ENCODE results near the gene MAGEA4. TPM values are rescaled to one million over a fixed set of nuclear protein-coding genes. Genes with fewer than 3 reads are reported as not detected.

MAGEA4 gene
- total RNA-seq, 4 donors from 2014 or later: not detected

- no peaks in the 10 kb centered on the region for H3K27me3 ChIP-seq
- no peak overlapping the region for H3K4me3 ChIP-seq
- no peaks in the 10 kb centered on the region for H3K4me1 ChIP-seq
- DNase-seq: no peak
- TF ChIP-seq POLR2AphosphoS5 (IDR thresholded peaks at IDR 0.05): no peak
- TF ChIP-seq POLR2A (IDR thresholded peaks at IDR 0.05): no peak
- no peak for TF ChIP-seq CTCF (IDR thresholded peaks at IDR 0.05)
- TF ChIP-seq EP300 (IDR thresholded peaks at IDR 0.05; ENCODE audit: low read depth): no peak
- intact Hi-C loops (cut with DNase I; ENCODE audit: low total_unique reads): no loop called here
- no peaks in the 10 kb centered on the region for H3K9me3 ChIP-seq
- whole genome bisulfite sequencing, 2 donors (ENCODE audit: low coverage in 1 of 2): 52% methylated on average over 5 of the region's 5 CpGs; no CpG with 5 or more reads in 1 of the 2 donors
- H3K27ac ChIP-seq: no peak overlapping the region
- no peaks in the 10 kb centered on the region for H3K36me3 ChIP-seq
- in situ Hi-C loops (cut with MboI; ENCODE audit: low pct_ligation_motif_present in 1 of 4, low pct_unique_long_range_greater_than_20kb in 1 of 4, low sequenced_read_pairs in 3 of 4): no loop called here
Measured at GRCh38 chrX:151875270-151876026, 37.2 kb upstream of the MAGEA4 start.

- Histone ChIP-seq H3K27ac (no peak overlapping the region), H3K9me3 (no peaks in the 10 kb centered on the region), H3K27me3 (no peaks in the 10 kb centered on the region), H3K4me3 (no peak overlapping the region), H3K4me1 (no peaks in the 10 kb centered on the region), H3K36me3 (no peaks in the 10 kb centered on the region)
- WGBS, 2 donors (ENCODE audit: low coverage in 1 of 2): 60 to 79% methylated on average over 2 to 8 of the region's 8 CpGs
- TF ChIP-seq EP300 (IDR thresholded peaks at IDR 0.05; ENCODE audit: low read depth) (no peak), POLR2AphosphoS5 (IDR thresholded peaks at IDR 0.05) (no peak), POLR2A (IDR thresholded peaks at IDR 0.05) (no peak), CTCF (IDR thresholded peaks at IDR 0.05) (no peak)
- intact Hi-C loops (cut with DNase I; ENCODE audit: low total_unique reads) (no loop called here), in situ Hi-C loops (cut with MboI; ENCODE audit: low pct_ligation_motif_present in 1 of 4, low pct_unique_long_range_greater_than_20kb in 1 of 4, low sequenced_read_pairs in 3 of 4) (no loop called here)
- DNase-seq: no peak
Measured at GRCh38 chrX:151878574-151878973, 34.1 kb upstream of the MAGEA4 start.

GRCh38 chrX:151879856-151880255 lies 32.8 kb upstream of the MAGEA4 start:
- H3K4me1 ChIP-seq: no peaks in the 10 kb centered on the region
- WGBS, 2 donors (ENCODE audit: low coverage in 1 of 2): 78% methylated on average over 4 of the region's 4 CpGs; no CpG with 5 or more reads in 1 of the 2 donors
- no peaks in the 10 kb centered on the region for H3K36me3 ChIP-seq
- H3K27ac ChIP-seq: no peak overlapping the region
- intact Hi-C loops (cut with DNase I; ENCODE audit: low total_unique reads) (no loop called here), in situ Hi-C loops (cut with MboI; ENCODE audit: low pct_ligation_motif_present in 1 of 4, low pct_unique_long_range_greater_than_20kb in 1 of 4, low sequenced_read_pairs in 3 of 4) (no loop called here)
- no peaks in the 10 kb centered on the region for H3K27me3 ChIP-seq
- DNase-seq: no peak
- H3K9me3 ChIP-seq: no peaks in the 10 kb centered on the region
- TF ChIP-seq CTCF (IDR thresholded peaks at IDR 0.05) (no peak), POLR2A (IDR thresholded peaks at IDR 0.05) (no peak)
- H3K4me3 ChIP-seq: no peak overlapping the region

- no peak overlapping the region for H3K4me3 ChIP-seq
- in situ Hi-C loops (cut with MboI; ENCODE audit: low pct_ligation_motif_present in 1 of 4, low pct_unique_long_range_greater_than_20kb in 1 of 4, low sequenced_read_pairs in 3 of 4) (no loop called here), intact Hi-C loops (cut with DNase I; ENCODE audit: low total_unique reads) (no loop called here)
- TF ChIP-seq POLR2A (IDR thresholded peaks at IDR 0.05) (no peak), EP300 (IDR thresholded peaks at IDR 0.05; ENCODE audit: low read depth) (no peak), POLR2AphosphoS5 (IDR thresholded peaks at IDR 0.05) (no peak), CTCF (IDR thresholded peaks at IDR 0.05) (no peak)
- no peak overlapping the region for H3K27ac ChIP-seq
- H3K36me3 ChIP-seq: no peaks in the 10 kb centered on the region
- H3K4me1 ChIP-seq: no peaks in the 10 kb centered on the region
- no peak for DNase-seq
- WGBS, 2 donors (ENCODE audit: low coverage in 1 of 2): 45 to 53% methylated on average over 2 of the region's 2 CpGs
- H3K9me3 ChIP-seq: no peaks in the 10 kb centered on the region
- no peaks in the 10 kb centered on the region for H3K27me3 ChIP-seq
Measured at GRCh38 chrX:151880895-151881294, 31.8 kb upstream of the MAGEA4 start.

Data from transverse colon (tissue), 4 donors.